Measurements from ENCODE around the gene FAAH.
"Not testable (repeated sequence)": the region's sequence is repeated elsewhere in the genome, so short reads cannot be mapped to it uniquely, and the experiment has no call there.

FAAH gene

GRCh38 chr1:46394108-46394871 is at the start of gene FAAH:
TSS of gene FAAH (plus strand) at chr1:46394317. CDS start at chr1:46394349, 32 bp downstream.
- peak; percentile 7 for DNase-seq (ENCODE audit: low read depth)

GRCh38 chr1:46344481-46344880 is 49.6 kb upstream of the FAAH start:
- no peak for DNase-seq (ENCODE audit: low read depth)

GRCh38 chr1:46345281-46345680 is 48.8 kb upstream of the FAAH start:
- no peak for DNase-seq (ENCODE audit: low read depth)

- DNase-seq (ENCODE audit: low read depth), result no peak
These were observed 41.8 kb upstream of the FAAH start for GRCh38 chr1:46352363-46352762.

- not testable (repeated sequence) for DNase-seq (ENCODE audit: low read depth)
These were observed 38.2 kb upstream of the FAAH start for GRCh38 chr1:46355920-46356319.

GRCh38 chr1:46362158-46362557 is 32.0 kb upstream of the FAAH start:
- no peak for DNase-seq (ENCODE audit: low read depth)

- no peak for DNase-seq (ENCODE audit: low read depth)
These were observed 31.0 kb upstream of the FAAH start for GRCh38 chr1:46363121-46363520.

- DNase-seq (ENCODE audit: low read depth), result no peak
These were observed 29.5 kb upstream of the FAAH start for GRCh38 chr1:46364612-46365011.

GRCh38 chr1:46365796-46366195 is 28.3 kb upstream of the FAAH start:
- not testable (repeated sequence) for DNase-seq (ENCODE audit: low read depth)

GRCh38 chr1:46367072-46367471 is 27.0 kb upstream of the FAAH start:
- DNase-seq (ENCODE audit: low read depth), result no peak

- not testable (repeated sequence) for DNase-seq (ENCODE audit: low read depth)
These were observed 26.4 kb upstream of the FAAH start for GRCh38 chr1:46367701-46368100.

- no peak for DNase-seq (ENCODE audit: low read depth)
These were observed 25.3 kb upstream of the FAAH start for GRCh38 chr1:46368791-46369190.

GRCh38 chr1:46369542-46370213 is 24.4 kb upstream of the FAAH start:
- no peak for DNase-seq (ENCODE audit: low read depth)

GRCh38 chr1:46370214-46370633 is 23.9 kb upstream of the FAAH start:
- no peak for DNase-seq (ENCODE audit: low read depth)

GRCh38 chr1:46372431-46372830 is 21.7 kb upstream of the FAAH start:
- no peak for DNase-seq (ENCODE audit: low read depth)

GRCh38 chr1:46379996-46380395 is 14.1 kb upstream of the FAAH start:
- no peak for DNase-seq (ENCODE audit: low read depth)

- no peak for DNase-seq (ENCODE audit: low read depth)
These were observed 13.6 kb upstream of the FAAH start for GRCh38 chr1:46380508-46380907.

GRCh38 chr1:46393510-46393909 is 607 bp upstream of the FAAH start:
- DNase-seq (ENCODE audit: low read depth), result no peak

- DNase-seq (ENCODE audit: low read depth), result no peak
These were observed 852 bp downstream of the FAAH start for GRCh38 chr1:46394872-46395465.

- DNase-seq (ENCODE audit: low read depth), result no peak
These were observed 2.6 kb downstream of the FAAH start for GRCh38 chr1:46396441-46397398.

- no peak for DNase-seq (ENCODE audit: low read depth)
These were observed 5.2 kb downstream of the FAAH start for GRCh38 chr1:46399307-46399706.

GRCh38 chr1:46400421-46400820 is 6.3 kb downstream of the FAAH start:
- no peak for DNase-seq (ENCODE audit: low read depth)

Measured in activated T-cell treated with anti-CD3 and anti-CD28 coated beads for 1 hour (primary cell).